SKM-1 (cell line): ENCODE data around the gene CCER1.

ENCODE experiments used
- DNase-seq: peaks from one replicate; lab custom pipeline; 2025; ENCODE audit not compliant: unreplicated experiment; lab: John Stamatoyannopoulos, UW

The CCER1 gene

DNA sequence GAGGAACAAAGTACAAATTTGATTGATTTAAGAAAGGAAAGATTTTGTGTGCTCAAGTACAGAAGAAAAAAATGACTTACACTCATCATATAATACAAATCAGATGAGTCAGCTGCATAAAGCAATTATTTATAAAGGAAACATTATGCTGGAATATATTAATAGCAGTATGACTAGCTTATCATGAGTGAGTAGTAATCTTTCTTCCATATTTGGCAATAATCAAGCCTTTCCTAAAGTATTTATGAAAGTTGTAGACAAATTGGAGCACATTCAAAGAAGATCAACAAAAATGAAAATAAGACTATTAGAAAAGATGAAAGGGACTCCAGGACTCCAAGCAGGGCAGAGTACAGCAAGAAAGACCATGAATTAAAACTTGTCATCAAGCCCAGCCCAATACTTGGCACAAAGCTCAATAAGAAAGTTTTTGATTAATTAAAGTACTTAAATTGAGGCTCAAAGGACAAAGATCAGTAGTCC is 32.8 kb downstream of the CCER1 start:
- no peak for DNase-seq

DNA sequence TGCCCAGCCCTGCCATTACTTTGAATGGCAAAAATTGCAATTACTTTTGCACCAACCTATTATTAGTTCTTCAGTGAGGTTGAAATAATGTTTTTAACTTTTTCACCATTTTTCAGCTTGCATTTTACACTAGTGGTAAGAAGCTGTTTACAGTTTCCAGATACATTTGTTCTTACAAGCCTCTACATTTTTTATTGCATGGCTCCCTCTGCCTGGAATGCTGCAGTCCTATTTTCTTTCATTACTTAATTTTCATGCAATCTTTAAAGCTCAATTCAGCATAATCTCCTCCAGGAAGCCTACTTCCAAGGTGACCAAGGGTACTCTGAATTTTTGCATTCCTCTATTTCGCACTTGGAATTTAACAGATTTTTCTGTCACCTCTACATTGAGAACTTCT is 33.4 kb downstream of the CCER1 start:
- no peak for DNase-seq

DNA sequence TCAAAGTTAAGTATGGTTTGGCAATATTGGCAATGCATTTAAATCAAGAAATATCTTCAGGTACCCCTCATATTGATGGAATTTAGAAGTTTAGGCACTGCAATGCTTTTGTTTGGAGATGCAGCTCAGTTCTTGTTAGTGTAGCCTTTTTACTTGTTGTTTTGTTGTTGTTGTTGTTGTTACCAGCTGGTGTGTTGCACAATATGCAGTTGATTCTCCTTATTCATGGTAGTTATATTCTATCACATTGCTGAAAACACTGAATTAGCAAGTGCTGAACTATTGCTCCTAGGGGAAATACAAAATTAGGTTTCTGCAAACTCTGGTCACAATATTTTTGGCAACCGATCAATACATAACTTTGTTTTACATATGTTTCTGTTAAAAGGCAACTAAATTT is 34.8 kb downstream of the CCER1 start:
- no peak for DNase-seq

DNA sequence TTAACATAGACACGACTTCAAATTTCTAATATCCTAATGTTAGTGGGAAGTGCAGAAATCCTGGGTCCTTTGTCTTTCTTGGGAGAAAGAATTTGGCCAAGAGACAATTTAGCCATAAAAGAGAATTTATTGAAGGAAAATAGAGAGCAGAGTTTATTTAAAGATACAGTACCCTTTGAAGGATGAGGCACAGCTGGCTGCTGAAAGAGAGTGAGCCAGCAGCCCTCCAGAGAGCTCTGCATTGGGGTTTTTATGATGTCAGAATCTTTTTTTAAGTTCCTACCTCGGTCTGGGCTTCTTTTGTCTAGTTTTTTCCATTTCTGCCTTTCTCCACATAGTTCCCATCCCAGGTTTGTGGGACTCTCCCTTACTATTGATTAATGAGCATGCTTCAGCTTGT is 37.5 kb downstream of the CCER1 start:
- no peak for DNase-seq

DNA sequence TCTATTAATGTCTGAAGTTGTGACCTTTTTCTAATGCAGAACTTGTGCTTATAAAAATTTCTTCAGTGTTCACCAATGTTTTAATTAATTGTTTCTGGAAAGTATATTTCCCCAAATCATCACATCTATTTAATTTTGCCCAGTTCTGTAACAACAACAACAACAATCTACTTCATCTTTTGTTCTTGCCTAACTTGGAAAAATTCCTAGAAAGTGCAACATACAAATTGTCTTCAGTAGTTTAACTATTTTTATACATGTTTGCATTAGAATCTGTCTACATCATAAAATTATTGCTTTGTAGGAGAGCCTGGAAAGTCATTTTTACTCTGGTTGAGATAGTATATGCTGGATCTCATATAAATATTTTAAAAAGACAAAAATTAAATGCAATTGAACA is 38.5 kb downstream of the CCER1 start:
- no peak for DNase-seq

DNA sequence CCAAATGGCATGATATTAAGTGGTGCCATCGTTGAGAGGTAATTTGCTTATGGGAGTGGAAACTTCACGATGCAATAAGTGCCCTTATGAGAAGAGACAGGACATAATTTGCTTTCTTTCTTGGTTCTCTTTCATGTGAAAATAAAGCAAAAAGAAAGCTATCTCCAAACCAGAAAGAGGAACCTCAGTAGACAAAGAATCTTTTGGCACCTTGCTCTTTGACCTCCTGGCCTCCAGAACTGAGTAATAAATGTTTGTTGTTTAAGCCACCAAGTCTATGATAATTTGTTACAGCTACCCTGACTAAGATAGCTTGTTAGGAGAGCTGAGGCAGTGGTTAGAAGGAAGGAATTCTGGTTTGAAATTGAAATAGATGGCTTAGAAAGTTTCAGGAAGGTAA is 39.6 kb downstream of the CCER1 start:
- no peak for DNase-seq

DNA sequence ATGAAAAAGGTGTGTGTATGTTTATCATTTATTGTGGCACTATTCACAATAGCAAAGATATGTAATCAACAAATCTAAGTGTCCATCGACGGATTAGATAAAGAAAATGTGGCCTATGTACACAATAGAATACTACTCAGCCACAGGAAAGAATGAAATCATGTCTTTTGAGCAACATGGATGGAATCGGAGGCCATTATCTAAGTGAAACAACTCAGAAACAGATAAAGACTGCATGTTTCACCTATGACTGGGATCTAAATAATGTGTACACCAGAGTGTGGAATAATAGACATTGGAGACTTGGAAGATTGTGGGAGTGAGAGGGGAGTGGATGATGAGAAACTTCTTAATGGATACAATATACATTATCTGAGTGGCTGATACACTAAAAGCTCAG is 44.0 kb downstream of the CCER1 start:
- no peak for DNase-seq

DNA sequence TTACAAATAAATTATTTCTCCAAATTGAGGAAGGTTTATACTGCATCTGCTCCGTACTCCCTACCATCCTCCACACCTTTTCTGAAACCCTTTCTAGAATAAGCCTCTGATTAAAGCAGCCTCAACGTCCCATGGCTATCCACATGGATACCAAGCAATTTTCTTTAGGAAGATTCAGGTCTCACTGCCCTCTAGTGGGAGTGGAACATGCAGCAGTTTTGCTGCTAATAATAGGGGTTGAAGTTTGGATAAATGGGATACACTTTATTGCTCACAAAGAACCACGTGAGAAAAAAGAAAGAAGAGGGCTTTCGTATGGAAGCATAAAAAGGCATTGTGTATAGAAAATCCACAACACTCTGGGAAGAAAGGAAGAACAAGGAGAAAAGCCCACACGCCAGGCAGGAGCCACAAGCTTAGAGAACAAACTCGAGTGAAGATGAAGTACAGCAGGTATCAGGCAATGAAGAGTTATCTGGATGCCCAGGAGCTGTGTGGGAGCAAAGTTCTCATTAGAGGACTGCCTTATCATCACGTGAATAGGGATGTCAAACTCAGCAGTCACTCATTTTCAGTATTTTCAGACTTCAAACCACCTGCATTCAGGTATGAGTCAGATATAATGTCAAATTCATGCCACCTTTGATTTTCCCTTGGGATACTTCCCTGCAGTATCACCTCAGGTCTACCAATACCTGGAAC is 45.8 kb downstream of the CCER1 start:
- DNase-seq: no peak

DNA sequence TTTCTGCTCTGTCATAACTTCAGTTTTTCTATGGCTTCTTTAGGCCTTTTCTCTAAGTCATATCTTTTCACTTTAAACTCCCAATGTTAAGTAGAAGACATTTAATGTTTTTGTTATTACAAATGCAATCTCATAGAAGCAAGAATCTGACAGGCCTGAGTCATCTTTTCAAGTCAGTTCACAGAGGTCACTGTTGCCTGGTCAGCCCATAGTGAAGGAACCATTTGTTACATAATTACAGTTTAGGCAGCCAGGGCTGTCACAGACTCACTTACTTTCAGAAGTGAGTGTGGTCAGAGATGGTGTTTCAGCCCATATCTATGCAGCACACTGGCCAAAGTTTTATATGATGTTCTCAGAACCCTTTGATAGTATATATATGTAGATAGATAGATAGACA is 46.5 kb downstream of the CCER1 start:
- no peak for DNase-seq

DNA sequence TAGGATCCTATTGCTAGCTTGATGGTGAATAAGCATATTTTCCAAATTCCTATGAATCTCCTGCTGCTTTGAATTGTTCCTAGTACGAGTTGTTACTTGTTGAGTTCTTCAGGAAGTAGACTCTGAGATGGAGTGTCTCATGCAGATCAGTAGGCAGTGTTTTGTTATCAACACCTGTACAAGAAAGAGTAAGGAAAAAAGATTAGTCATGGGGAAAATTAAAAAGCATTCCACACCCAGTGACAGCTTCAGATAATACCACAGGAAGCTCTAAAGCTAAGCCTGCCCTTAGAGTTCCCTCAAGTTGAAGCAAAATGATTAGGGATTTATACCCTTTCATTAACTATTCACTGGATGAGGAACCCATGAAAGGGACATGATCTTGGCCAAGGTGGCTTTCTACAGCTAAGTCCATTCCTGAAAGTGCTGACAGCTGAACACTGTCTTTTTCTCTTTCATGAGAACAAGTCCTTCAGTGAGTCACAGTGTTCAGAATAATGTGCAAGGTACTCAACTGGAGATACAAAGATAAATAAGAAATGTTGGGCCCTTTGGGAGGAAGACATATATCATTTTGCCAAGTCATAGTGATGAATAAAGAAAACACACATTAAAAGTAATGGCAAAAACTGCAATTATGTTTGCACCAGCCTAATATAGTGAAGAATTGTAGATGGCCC is 49.1 kb downstream of the CCER1 start:
- no peak for DNase-seq

DNA sequence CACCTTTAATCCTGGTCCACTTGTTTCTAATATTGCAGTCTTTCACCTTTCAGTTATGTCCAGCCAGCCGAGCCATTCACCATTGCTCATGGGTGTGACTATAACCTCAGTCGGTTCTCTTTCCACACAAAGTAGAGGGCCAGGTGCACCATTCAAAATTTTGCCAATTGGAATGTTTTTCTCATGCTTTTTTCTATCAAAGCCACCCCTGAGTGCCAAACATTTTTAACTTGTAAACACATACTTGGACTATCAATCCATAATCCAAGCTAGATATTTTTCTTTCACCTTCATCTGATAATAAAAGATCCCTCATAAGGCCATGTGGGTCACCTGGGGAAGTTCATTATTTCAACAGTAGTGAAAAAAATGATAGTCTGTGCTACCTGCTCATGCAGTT is 52.4 kb downstream of the CCER1 start:
- DNase-seq: no peak
